ENCODE results near the gene TTLL7.

TTLL7 gene

DNA sequence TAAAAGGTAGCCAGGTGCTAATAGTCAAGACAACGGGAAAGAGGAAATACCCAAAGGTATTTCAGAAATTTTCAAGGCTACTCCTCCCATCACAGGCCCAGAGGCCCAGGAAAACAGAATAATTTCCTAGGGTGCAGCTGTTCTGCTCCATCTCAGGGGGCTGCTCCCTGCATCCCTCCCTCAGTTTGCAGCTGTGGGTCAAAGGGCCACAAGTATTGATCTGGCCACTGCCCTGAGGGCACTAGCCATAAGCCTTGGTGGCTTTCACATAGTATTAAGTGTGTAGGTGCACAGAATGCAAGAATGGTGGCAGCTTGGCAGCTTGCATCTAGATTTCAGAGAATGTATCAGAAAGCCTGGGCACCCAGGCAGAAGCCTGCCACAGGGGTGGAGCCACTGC is 179.5 kb downstream of the TTLL7 start:
- no peak for TF ChIP-seq CTCF (IDR thresholded peaks at IDR 0.05; ENCODE audit: insufficient read depth, low read length, poor library complexity, severe bottlenecking)
- Histone ChIP-seq H3K27me3 (replicated peaks; ENCODE audit: control insufficient read depth, insufficient read depth, low read length) (no peaks in the 10 kb centered on the region), H3K4me3 (replicated peaks; ENCODE audit: low read depth, low read length) (no peak overlapping the region), H3K36me3 (ENCODE audit: control insufficient read depth, insufficient read depth, low read length) (no peaks in the 10 kb centered on the region)
- DNase-seq (ENCODE audit: extremely low read depth, insufficient read length), result no peak

DNA sequence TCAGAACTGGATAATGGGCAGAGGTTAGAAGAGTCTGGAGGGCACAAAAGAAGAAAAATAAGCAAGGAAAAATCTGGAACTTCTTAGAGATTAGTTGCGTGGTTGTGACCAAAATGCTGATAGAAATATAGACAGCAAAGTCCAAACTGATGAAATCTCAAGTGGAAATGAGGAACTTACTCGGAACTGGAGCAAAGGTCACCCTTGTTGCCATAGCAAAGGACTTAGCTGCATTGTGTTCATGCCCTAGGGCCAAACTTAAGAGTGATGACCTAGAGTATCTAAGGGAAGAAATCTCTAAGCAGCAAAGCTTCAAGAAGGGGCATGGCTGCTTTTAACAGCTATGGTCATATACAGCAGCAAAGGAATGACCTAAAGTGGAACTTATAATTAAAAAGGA is 180.0 kb downstream of the TTLL7 start:
- Histone ChIP-seq H3K4me3 (replicated peaks; ENCODE audit: low read depth, low read length) (no peak overlapping the region), H3K36me3 (ENCODE audit: control insufficient read depth, insufficient read depth, low read length) (no peaks in the 10 kb centered on the region), H3K27me3 (replicated peaks; ENCODE audit: control insufficient read depth, insufficient read depth, low read length) (no peaks in the 10 kb centered on the region)
- no peak for DNase-seq (ENCODE audit: extremely low read depth, insufficient read length)
- TF ChIP-seq CTCF (IDR thresholded peaks at IDR 0.05; ENCODE audit: insufficient read depth, low read length, poor library complexity, severe bottlenecking), result no peak

DNA sequence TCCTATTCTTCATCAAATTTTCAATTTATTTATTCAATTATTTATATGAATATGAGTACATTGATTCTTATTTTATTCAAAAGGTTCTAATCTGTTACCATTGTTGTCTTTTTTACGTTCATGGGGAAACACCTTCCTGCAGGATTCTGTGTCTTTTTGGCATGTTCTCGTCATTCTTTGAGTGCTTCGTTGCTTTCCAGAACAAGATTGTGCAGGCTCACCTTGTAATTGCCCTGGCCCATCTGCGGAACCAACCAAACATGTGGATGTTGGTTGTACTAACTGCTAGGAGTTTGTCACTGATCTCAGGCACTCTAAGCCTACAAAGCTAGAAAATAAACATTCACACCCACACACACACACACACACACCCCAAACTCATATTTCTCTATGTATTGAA is 182.1 kb downstream of the TTLL7 start:
- no peak for DNase-seq (ENCODE audit: extremely low read depth, insufficient read length)
- no peaks in the 10 kb centered on the region for H3K36me3 ChIP-seq (ENCODE audit: control insufficient read depth, insufficient read depth, low read length)
- TF ChIP-seq CTCF (IDR thresholded peaks at IDR 0.05; ENCODE audit: insufficient read depth, low read length, poor library complexity, severe bottlenecking), result no peak
- no peak overlapping the region for H3K4me3 ChIP-seq (replicated peaks; ENCODE audit: low read depth, low read length)
- H3K27me3 ChIP-seq (replicated peaks; ENCODE audit: control insufficient read depth, insufficient read depth, low read length), result no peaks in the 10 kb centered on the region

GRCh38 chr1:83815330-83815729 is 183.6 kb downstream of the TTLL7 start:
- no peaks in the 10 kb centered on the region for H3K27me3 ChIP-seq (replicated peaks; ENCODE audit: control insufficient read depth, insufficient read depth, low read length)
- H3K4me3 ChIP-seq (replicated peaks; ENCODE audit: low read depth, low read length), result no peak overlapping the region
- DNase-seq (ENCODE audit: extremely low read depth, insufficient read length), result no peak
- no peaks in the 10 kb centered on the region for H3K36me3 ChIP-seq (ENCODE audit: control insufficient read depth, insufficient read depth, low read length)
- TF ChIP-seq CTCF (IDR thresholded peaks at IDR 0.05; ENCODE audit: insufficient read depth, low read length, poor library complexity, severe bottlenecking), result no peak
